GM12878 (cell line): ENCODE measurements around the gene FANCL. TPM values are rescaled to one million over a fixed set of nuclear protein-coding genes. Genes with fewer than 3 reads are reported as not detected.

Source experiments
- ATAC-seq: fragments of 200-7000 bp; cut with Tn5 transposase; 3 replicates; pipeline ENCODE4 v1.9.1; 2020; ENCODE audit warnings: mild to moderate bottlenecking, moderate library complexity
- BruUV-seq: library from RNA; stranded (reverse); fragments of 400-500 nt; replicated peaks from 2 replicates; lab custom pipeline; 2021; lab: Mats Ljungman, UMichigan
- CTCF ChIA-PET: fragments of 300-600 bp; sonication (Branson Sonifier 250); formaldehyde crosslinking; extraction: SDS; loops from one replicate; lab custom pipeline; 2021; ENCODE audit warnings: inconsistent platforms; lab: Yijun Ruan, JAX
- POLR2A ChIA-PET: fragments of 350-600 bp; formaldehyde crosslinking; extraction: SDS; loops from one replicate; lab custom pipeline; 2021; ENCODE audit warnings: inconsistent platforms; lab: Charles Lee
- RAD21 ChIA-PET: fragments of 300-600 bp; sonication (Branson Sonifier 250); formaldehyde crosslinking; loops from one replicate; lab custom pipeline; 2023; ENCODE audit warnings: antibody characterized with exemption; ENCODE audit not compliant: unreplicated experiment; lab: Charles Lee
- SMC1A ChIA-PET: fragments of 300-600 bp; sonication (Branson Sonifier 250); formaldehyde crosslinking; loops from one replicate; lab custom pipeline; 2023; ENCODE audit not compliant: unreplicated experiment, uncharacterized antibody; lab: Charles Lee
- DNase-seq: peaks from one replicate; pipeline ENCODE4 v3.0.0-alpha.2; 2011; ENCODE audit warnings: low read depth, low spot score
- FAIRE-seq: peaks from 3 replicates; lab custom pipeline; 2011; peaks lifted over from hg19 to GRCh38; lab: Jason Lieb, UNC
- H2AFZ ChIP-seq: 2 replicates; pipeline ENCODE4 v1.6.0; 2011; ENCODE audit warnings: low read depth, low read length, control low read depth; ENCODE audit not compliant: control insufficient read depth
- H3K27ac ChIP-seq: 2 replicates; pipeline ENCODE4 v1.5.1; 2011; ENCODE audit warnings: control low read depth; ENCODE audit not compliant: control insufficient read depth, insufficient read depth
- H3K27me3 ChIP-seq, 2 experiments: replicated peaks in 1 of 2; 2 replicates each; pipeline versions ENCODE4 v1.6.0 to v1.6.1; 2011; ENCODE audit warnings: low read length in 1 of 2; ENCODE audit not compliant: control insufficient read depth in 2 of 2, insufficient read depth in 2 of 2
- H3K36me3 ChIP-seq, 2 experiments: 2 replicates each; pipeline ENCODE4 v1.5.1; 2011; ENCODE audit warnings: low read length in 1 of 2; ENCODE audit not compliant: control insufficient read depth in 2 of 2, insufficient read depth in 2 of 2
- H3K4me1 ChIP-seq: 2 replicates; pipeline ENCODE4 v1.6.1; 2011; ENCODE audit warnings: mild to moderate bottlenecking, low read length, moderate library complexity, mixed read lengths; ENCODE audit not compliant: control insufficient read depth, insufficient read depth
- H3K4me2 ChIP-seq: 2 replicates; pipeline ENCODE4 v1.6.0; 2011; ENCODE audit warnings: control low read depth; ENCODE audit not compliant: control insufficient read depth, insufficient read depth
- H3K4me3 ChIP-seq: fragments of 200-600 bp; sonication (generic); 2 replicates; pipeline ENCODE4 v1.5.1; 2016
- H3K79me2 ChIP-seq: 2 replicates; pipeline ENCODE4 v1.6.0; 2011; ENCODE audit warnings: low read length; ENCODE audit not compliant: control insufficient read depth, insufficient read depth
- H3K9ac ChIP-seq: 2 replicates; pipeline ENCODE4 v1.8.0; 2011; ENCODE audit warnings: low read length, control low read depth, mixed read lengths; ENCODE audit not compliant: control insufficient read depth, insufficient read depth
- H3K9me3 ChIP-seq: replicated peaks from 3 replicates; pipeline ENCODE4 v1.5.1; 2011; ENCODE audit warnings: mild to moderate bottlenecking, low read length; ENCODE audit not compliant: control insufficient read depth, insufficient read depth
- H4K20me1 ChIP-seq: 2 replicates; pipeline ENCODE4 v1.6.0; 2011; ENCODE audit not compliant: control insufficient read depth, insufficient read depth
- CEBPB ChIP-seq, 2 experiments: fragments of 150-350 bp in 1 of 2; IDR thresholded peaks; 2 replicates each; pipeline ENCODE4 v1.6.1; 2012 to 2014; ENCODE audit warnings: low read depth in 2 of 2, low read length in 2 of 2, borderline replicate concordance in 1 of 2, inconsistent platforms in 1 of 2
- GABPA ChIP-seq: IDR thresholded peaks from 2 replicates; pipeline ENCODE4 v1.6.1; 2014; ENCODE audit warnings: antibody characterized with exemption, low read depth, mild to moderate bottlenecking, inconsistent platforms
- GATAD2B ChIP-seq: fragments of 450-650 bp; conservative IDR thresholded peaks from 2 replicates; pipeline ENCODE4 v1.6.1; 2017; ENCODE audit warnings: low read depth, mild to moderate bottlenecking, moderate library complexity
- IKZF2 ChIP-seq, 2 experiments: fragments of 450-650 bp; IDR thresholded peaks; 2 replicates each; pipeline ENCODE4 v1.6.1; 2017; ENCODE audit warnings: mild to moderate bottlenecking in 2 of 2, moderate library complexity in 2 of 2
- JUNB ChIP-seq: IDR thresholded peaks from 2 replicates; pipeline ENCODE4 v1.6.1; 2016; ENCODE audit warnings: antibody characterized with exemption, mild to moderate bottlenecking
- MEF2B ChIP-seq: fragments of 450-650 bp; IDR thresholded peaks from 2 replicates; pipeline ENCODE4 v1.6.1; 2018; ENCODE audit warnings: mild to moderate bottlenecking, moderate library complexity; ENCODE audit not compliant: partially characterized antibody, poor library complexity, severe bottlenecking
- NFYA ChIP-seq: IDR thresholded peaks from 2 replicates; pipeline ENCODE4 v1.6.1; 2011; ENCODE audit warnings: low read depth, mild to moderate bottlenecking, low read length, improper control_type of control experiment, borderline replicate concordance
- PAX5 ChIP-seq: IDR thresholded peaks from 2 replicates; pipeline ENCODE4 v1.6.1; 2011; ENCODE audit warnings: low read depth, low read length, borderline replicate concordance
- SIN3A ChIP-seq: IDR thresholded peaks from 2 replicates; pipeline ENCODE4 v1.6.1; 2012; ENCODE audit warnings: low read depth, low read length, improper control_type of control experiment
- SMARCA5 ChIP-seq: fragments of 450-650 bp; IDR thresholded peaks from 2 replicates; pipeline ENCODE4 v1.6.1; 2017; ENCODE audit warnings: mild to moderate bottlenecking
- SUZ12 ChIP-seq: fragments of 200-600 bp; sonication (generic); IDR thresholded peaks from one replicate; pipeline ENCODE4 v1.6.1; 2018; ENCODE audit warnings: antibody characterized with exemption, mild to moderate bottlenecking; ENCODE audit not compliant: unreplicated experiment
- ZNF384 ChIP-seq: IDR thresholded peaks from 2 replicates; pipeline ENCODE4 v1.6.1; 2012; ENCODE audit warnings: low read depth, mild to moderate bottlenecking, low read length, improper control_type of control experiment, borderline replicate concordance
- WGBS: methylation state at CpG from one replicate; pipeline ENCODE4 v1.1.6; 2016; ENCODE audit warnings: low lambda C conversion rate; ENCODE audit not compliant: insufficient replicate concordance, insufficient coverage; ENCODE audit errors: missing lambda C conversion rate; 5-methylcytosine and 5-hydroxymethylcytosine counted together
- in situ Hi-C: fragments of 300-500 bp; cut with MboI; formaldehyde crosslinking; loops from 9 replicates; pipeline ENCODE4 v1.14.3; 2018; ENCODE audit warnings: mixed read lengths
- intact Hi-C: fragments of 100-400 bp; cut with micrococcal nuclease; formaldehyde crosslinking; loops from one replicate; pipeline ENCODE4 v1.14.2; 2022; ENCODE audit not compliant: unreplicated experiment
- polyA plus RNA-seq, 11 experiments: library from polyadenylated mRNA; depleted of rRNA in 4 of 11; unstranded in 6 of 11; stranded (reverse) in 5 of 11; fragments of >200 nt; fragmentation: Nextera tagmentation in 4 of 11; fragmentation: Illumina TruSeq in 1 of 11; extraction: Ambion mirVana in 4 of 11; extraction: Trizol in 1 of 11; gene quantifications; 1 replicate in 1 of 11; 2 replicates in 10 of 11; pipeline versions ENCODE4 v1.2.1 to v1.2.3, GENCODE V29; 2011 to 2016; ENCODE audit warnings: inconsistent platforms in 2 of 11, missing spikeins in 2 of 11, low read depth in 1 of 11
- total RNA-seq, 4 experiments: library from RNA; depleted of rRNA in 3 of 4; stranded (reverse); fragments of >200 nt in 3 of 4; fragmentation: Illumina TruSeq in 1 of 4; extraction: Trizol in 1 of 4; gene quantifications; 2 replicates each; pipeline versions ENCODE4 v1.2.1 to v1.2.3, GENCODE V29; 2013 to 2021
- TF ChIP-seq, protein P1 (sequence below): fragments of 450-650 bp; IDR thresholded peaks from 2 replicates; pipeline ENCODE4 v1.6.1; 2016; ENCODE audit warnings: mild to moderate bottlenecking
- TF ChIP-seq, protein P2 (sequence below): fragments of 450-650 bp; IDR thresholded peaks from 2 replicates; pipeline ENCODE4 v1.6.1; 2017; ENCODE audit warnings: borderline replicate concordance
- TF ChIP-seq, protein P3 (sequence below): fragments of 450-650 bp; IDR thresholded peaks from 2 replicates; pipeline ENCODE4 v1.6.1; 2017; ENCODE audit warnings: low read depth, mild to moderate bottlenecking, moderate library complexity

The FANCL gene
- total and polyA plus RNA-seq, 10 of the 15 experiments (the other 5 are each of a cell fraction or from before 2014, with no cell fraction given): 30.8 to 90.5 (median 52.3) TPM

DNA sequence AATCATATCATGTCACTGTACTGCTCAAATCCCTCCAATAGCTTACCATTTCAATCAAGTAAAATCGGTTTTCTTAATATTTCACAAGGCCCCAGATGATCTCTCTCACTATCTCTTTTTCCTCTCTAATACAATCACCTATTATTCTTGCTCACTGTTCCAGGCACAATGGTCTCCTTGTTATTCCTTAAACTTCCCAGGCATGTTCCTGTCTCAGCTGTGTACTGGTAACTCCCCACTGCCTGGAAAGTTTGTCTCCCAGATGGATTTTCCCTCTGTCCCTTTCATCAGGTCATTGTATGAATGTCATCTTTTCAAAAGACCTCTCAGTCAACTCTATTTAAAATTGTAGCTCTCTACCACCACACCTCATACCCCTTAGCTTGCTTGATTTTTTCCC is 30.7 kb upstream of the FANCL start:
- ChIA-PET SMC1A (no interaction called here), CTCF (interaction anchor here (1.6 kb wide), 1 partner anchor 21 kb away, joined by 4 read pairs; no protein-coding TSS in a partner anchor), RAD21 (no interaction called here), POLR2A (no interaction called here)
- Histone ChIP-seq H3K27me3 (no peaks in the 10 kb centered on the region), H3K79me2 (no peaks in the 10 kb centered on the region), H4K20me1 (no peaks in the 10 kb centered on the region), H3K9me3 (no peaks in the 10 kb centered on the region), H3K9ac (no peak overlapping the region), H3K36me3 (no peaks in the 10 kb centered on the region), H3K27ac (no peak overlapping the region), H3K4me3 (no peak overlapping the region), H3K4me2 (no peak overlapping the region), H3K4me1 (no peaks in the 10 kb centered on the region), H2AFZ (no peak overlapping the region)
- no peak for TF ChIP-seq CEBPB (IDR thresholded peaks at IDR 0.05; ENCODE audit: borderline replicate concordance in 1 of 2, low read depth in 2 of 2, low read length in 2 of 2)
- TF ChIP-seq, protein P1, sequence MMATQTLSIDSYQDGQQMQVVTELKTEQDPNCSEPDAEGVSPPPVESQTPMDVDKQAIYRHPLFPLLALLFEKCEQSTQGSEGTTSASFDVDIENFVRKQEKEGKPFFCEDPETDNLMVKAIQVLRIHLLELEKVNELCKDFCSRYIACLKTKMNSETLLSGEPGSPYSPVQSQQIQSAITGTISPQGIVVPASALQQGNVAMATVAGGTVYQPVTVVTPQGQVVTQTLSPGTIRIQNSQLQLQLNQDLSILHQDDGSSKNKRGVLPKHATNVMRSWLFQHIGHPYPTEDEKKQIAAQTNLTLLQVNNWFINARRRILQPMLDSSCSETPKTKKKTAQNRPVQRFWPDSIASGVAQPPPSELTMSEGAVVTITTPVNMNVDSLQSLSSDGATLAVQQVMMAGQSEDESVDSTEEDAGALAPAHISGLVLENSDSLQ: no peak
- DNase-seq (no peak), FAIRE-seq (no peak), ATAC-seq (no peak)
- intact Hi-C loops (no loop called here), in situ Hi-C loops (no loop called here)
- no TSS peak for BruUV-seq
- 0% methylated on average over 1 of the region's 1 CpG for WGBS

DNA sequence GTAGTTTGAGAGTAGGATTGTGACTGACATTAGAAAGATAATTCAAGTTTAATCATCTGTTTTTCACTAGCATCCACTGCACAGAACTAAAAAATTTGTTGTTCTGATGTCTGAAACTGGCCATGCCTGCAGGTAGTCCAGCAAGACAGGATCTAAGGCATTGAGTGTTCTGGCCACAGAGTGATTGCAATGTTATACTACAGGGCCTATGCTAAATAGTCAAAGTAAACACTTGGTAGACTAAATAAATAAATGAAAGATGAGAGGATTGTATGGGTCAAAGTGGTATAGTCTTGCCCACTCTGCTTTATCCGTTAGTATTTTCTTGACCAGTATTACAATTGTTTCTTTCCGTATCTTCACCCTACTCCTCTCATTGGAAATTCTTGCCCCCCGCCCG is 27.6 kb upstream of the FANCL start:
- Histone ChIP-seq H3K79me2 (no peaks in the 10 kb centered on the region), H3K4me3 (no peak overlapping the region), H3K9ac (no peak overlapping the region), H3K4me2 (no peak overlapping the region), H3K4me1 (no peaks in the 10 kb centered on the region), H3K36me3 (no peaks in the 10 kb centered on the region), H4K20me1 (no peaks in the 10 kb centered on the region), H3K27me3 (no peaks in the 10 kb centered on the region), H3K9me3 (no peaks in the 10 kb centered on the region), H3K27ac (no peak overlapping the region), H2AFZ (no peak overlapping the region)
- in situ Hi-C loops: no loop called here
- BruUV-seq: no TSS peak
- CTCF ChIA-PET: no interaction called here
- no peak for ATAC-seq
- RAD21 ChIA-PET: no interaction called here
- intact Hi-C loops: no loop called here
- no peak for DNase-seq
- 43% methylated on average over 4 of the region's 4 CpGs for WGBS
- SMC1A ChIA-PET: no interaction called here
- POLR2A ChIA-PET: no interaction called here
- no peak for FAIRE-seq
- TF ChIP-seq JUNB: no peak
- TF ChIP-seq ZNF384: no peak
- no peak for TF ChIP-seq IKZF2 (IDR thresholded peaks at IDR 0.05)
- no peak for TF ChIP-seq GATAD2B
- TF ChIP-seq SIN3A: no peak
- TF ChIP-seq NFYA: no peak
- no peak for TF ChIP-seq SUZ12
- TF ChIP-seq SMARCA5: no peak
- TF ChIP-seq GABPA: no peak
- TF ChIP-seq, protein P2, sequence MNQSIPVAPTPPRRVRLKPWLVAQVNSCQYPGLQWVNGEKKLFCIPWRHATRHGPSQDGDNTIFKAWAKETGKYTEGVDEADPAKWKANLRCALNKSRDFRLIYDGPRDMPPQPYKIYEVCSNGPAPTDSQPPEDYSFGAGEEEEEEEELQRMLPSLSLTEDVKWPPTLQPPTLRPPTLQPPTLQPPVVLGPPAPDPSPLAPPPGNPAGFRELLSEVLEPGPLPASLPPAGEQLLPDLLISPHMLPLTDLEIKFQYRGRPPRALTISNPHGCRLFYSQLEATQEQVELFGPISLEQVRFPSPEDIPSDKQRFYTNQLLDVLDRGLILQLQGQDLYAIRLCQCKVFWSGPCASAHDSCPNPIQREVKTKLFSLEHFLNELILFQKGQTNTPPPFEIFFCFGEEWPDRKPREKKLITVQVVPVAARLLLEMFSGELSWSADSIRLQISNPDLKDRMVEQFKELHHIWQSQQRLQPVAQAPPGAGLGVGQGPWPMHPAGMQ: no peak
- no peak for TF ChIP-seq MEF2B
- TF ChIP-seq, protein P3, sequence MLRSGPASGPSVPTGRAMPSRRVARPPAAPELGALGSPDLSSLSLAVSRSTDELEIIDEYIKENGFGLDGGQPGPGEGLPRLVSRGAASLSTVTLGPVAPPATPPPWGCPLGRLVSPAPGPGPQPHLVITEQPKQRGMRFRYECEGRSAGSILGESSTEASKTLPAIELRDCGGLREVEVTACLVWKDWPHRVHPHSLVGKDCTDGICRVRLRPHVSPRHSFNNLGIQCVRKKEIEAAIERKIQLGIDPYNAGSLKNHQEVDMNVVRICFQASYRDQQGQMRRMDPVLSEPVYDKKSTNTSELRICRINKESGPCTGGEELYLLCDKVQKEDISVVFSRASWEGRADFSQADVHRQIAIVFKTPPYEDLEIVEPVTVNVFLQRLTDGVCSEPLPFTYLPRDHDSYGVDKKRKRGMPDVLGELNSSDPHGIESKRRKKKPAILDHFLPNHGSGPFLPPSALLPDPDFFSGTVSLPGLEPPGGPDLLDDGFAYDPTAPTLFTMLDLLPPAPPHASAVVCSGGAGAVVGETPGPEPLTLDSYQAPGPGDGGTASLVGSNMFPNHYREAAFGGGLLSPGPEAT: no peak
- no peak for TF ChIP-seq PAX5
